B cell (primary cell): Measurements from ENCODE around the gene FEM1C. TPM values are rescaled to one million over a fixed set of nuclear protein-coding genes. Genes with fewer than 3 reads are reported as not detected.

Experiments
- ATAC-seq: fragments of 200-7000 bp; cut with Tn5 transposase; one replicate; pipeline ENCODE4 v1.10.0; 2021; ENCODE audit warnings: low read depth, mild to moderate bottlenecking, moderate number of reproducible peaks, moderate library complexity
- CTCF ChIA-PET: fragments of 350-600 bp; sonication (Branson Sonifier 250); formaldehyde crosslinking; loops from one replicate; lab custom pipeline; 2021; ENCODE audit warnings: antibody characterized with exemption, inconsistent platforms; lab: Charles Lee
- POLR2A ChIA-PET: fragments of 350-600 bp; sonication (Branson Sonifier 250); formaldehyde crosslinking; loops from one replicate; lab custom pipeline; 2021; ENCODE audit warnings: antibody characterized with exemption; lab: Charles Lee
- DNase-seq: peaks from one replicate; pipeline ENCODE4 v3.0.0; 2013
- H2AFZ ChIP-seq: 2 replicates; pipeline ENCODE4 v1.6.1; 2012; ENCODE audit warnings: mild to moderate bottlenecking, low read depth, low read length; ENCODE audit not compliant: insufficient read depth, poor library complexity, severe bottlenecking
- H3K27ac ChIP-seq, 2 donors: 1 replicate in 1 of 2; 2 replicates in 1 of 2; pipeline ENCODE4 v1.5.1; 2012 to 2013; ENCODE audit warnings: low read length in 2 of 2, mild to moderate bottlenecking in 2 of 2, moderate library complexity in 1 of 2
- H3K27me3 ChIP-seq, 4 experiments: fragments of 200-600 bp in 1 of 4; sonication (generic) in 1 of 4; replicated peaks in 1 of 4; 1 replicate in 2 of 4; 2 replicates in 2 of 4; pipeline versions ENCODE4 v1.6.1 to v1.7.0; 2013 to 2016; ENCODE audit warnings: low read length in 3 of 4, mild to moderate bottlenecking in 2 of 4, mixed read lengths in 1 of 4, moderate library complexity in 1 of 4; ENCODE audit not compliant: insufficient read depth in 4 of 4, control insufficient read depth in 3 of 4; ENCODE audit errors: control extremely low read depth in 1 of 4
- H3K36me3 ChIP-seq, 2 experiments: replicated peaks in 1 of 2; 1 replicate in 1 of 2; 2 replicates in 1 of 2; pipeline versions ENCODE4 v1.6.1 to v1.7.1; 2013; ENCODE audit warnings: low read length in 1 of 2; ENCODE audit not compliant: insufficient read depth in 2 of 2, control insufficient read depth in 1 of 2; ENCODE audit errors: control extremely low read depth in 1 of 2, extremely low read depth in 1 of 2
- H3K4me1 ChIP-seq, 2 donors: fragments of 200-600 bp in 1 of 2; sonication (generic) in 1 of 2; 1 replicate in 1 of 2; 2 replicates in 1 of 2; pipeline versions ENCODE4 v1.5.1 to v1.6.1; 2013 to 2017; ENCODE audit warnings: low read length in 2 of 2; ENCODE audit not compliant: control insufficient read depth in 2 of 2, insufficient read depth in 2 of 2
- H3K4me2 ChIP-seq: replicated peaks from 2 replicates; pipeline ENCODE3; 2012; ENCODE audit warnings: mild to moderate bottlenecking, low read depth, low read length; ENCODE audit not compliant: poor library complexity, severe bottlenecking
- H3K4me3 ChIP-seq, 5 experiments: fragments of 200-600 bp in 1 of 5; sonication (generic) in 1 of 5; 1 replicate in 3 of 5; 2 replicates in 2 of 5; pipeline versions ENCODE4 v1.5.1 to v1.7.0; 2011 to 2016; ENCODE audit warnings: low read length in 4 of 5, mild to moderate bottlenecking in 4 of 5, low read depth in 2 of 5, control low read depth in 1 of 5, moderate library complexity in 1 of 5; ENCODE audit not compliant: insufficient read depth in 1 of 5; ENCODE audit errors: control extremely low read depth in 1 of 5, extremely low read depth in 1 of 5
- H3K79me2 ChIP-seq: fragments of 200-600 bp; sonication (generic); one replicate; pipeline ENCODE4 v1.6.0; 2016; ENCODE audit warnings: low read length; ENCODE audit not compliant: control insufficient read depth, insufficient read depth
- H3K9ac ChIP-seq: fragments of 200-600 bp; sonication (generic); 2 replicates; pipeline ENCODE4 v1.6.1; 2017; ENCODE audit warnings: mild to moderate bottlenecking, low read length, moderate library complexity
- H3K9me3 ChIP-seq, 3 donors: one replicate each; pipeline versions ENCODE4 v1.6.1 to v1.7.1; 2013; ENCODE audit warnings: low read length in 2 of 3; ENCODE audit not compliant: control insufficient read depth in 2 of 3, insufficient read depth in 1 of 3; ENCODE audit errors: control extremely low read depth in 1 of 3
- H4K20me1 ChIP-seq: 2 replicates; pipeline ENCODE4 v1.6.0; 2012; ENCODE audit warnings: mild to moderate bottlenecking, low read length; ENCODE audit not compliant: insufficient read depth, control insufficient read depth, poor library complexity, severe bottlenecking
- H3K27ac Mint-ChIP-seq: one replicate; pipeline ENCODE4 v1.8.0; 2021; ENCODE audit warnings: mixed read lengths
- H3K27me3 Mint-ChIP-seq: one replicate; pipeline ENCODE4 v1.8.0; 2021; ENCODE audit warnings: mixed read lengths
- H3K4me1 Mint-ChIP-seq: one replicate; pipeline ENCODE4 v1.8.0; 2021; ENCODE audit warnings: mixed read lengths
- H3K4me3 Mint-ChIP-seq: one replicate; pipeline ENCODE4 v1.8.0; 2021; ENCODE audit warnings: mixed read lengths
- H3K9me3 Mint-ChIP-seq: one replicate; pipeline ENCODE4 v1.8.0; 2022; ENCODE audit warnings: mixed read lengths; ENCODE audit not compliant: insufficient read depth
- EZH2 ChIP-seq: IDR thresholded peaks from 2 replicates; pipeline ENCODE4 v1.6.1; 2012; ENCODE audit warnings: borderline replicate concordance, low read depth, mild to moderate bottlenecking, moderate library complexity, low read length; ENCODE audit not compliant: insufficient read depth, poor library complexity, severe bottlenecking
- WGBS: methylation state at CpG from one replicate; pipeline ENCODE4 v1.1.5; 2013; ENCODE audit warnings: missing lambda C conversion rate; ENCODE audit not compliant: insufficient coverage; 5-methylcytosine and 5-hydroxymethylcytosine counted together
- intact Hi-C: fragments of 100-400 bp; cut with micrococcal nuclease; formaldehyde crosslinking; loops from one replicate; pipeline ENCODE4 v1.10.0; 2022
- polyA plus RNA-seq: library from polyadenylated mRNA; depleted of rRNA; stranded (reverse); fragments of >200 nt; gene quantifications from 2 replicates; pipeline ENCODE4 v1.2.3, GENCODE V29; 2012
- total RNA-seq, 2 donors: library from RNA; stranded (reverse); fragments of 120-200 nt in 1 of 2; gene quantifications; 1 replicate in 1 of 2; 2 replicates in 1 of 2; pipeline versions ENCODE4 v1.2.3 to v1.2.4, GENCODE V29; 2013 to 2022
- TF ChIP-seq, protein P1 (sequence below): fragments of 200-600 bp; IDR thresholded peaks from one replicate; pipeline ENCODE4 v1.8.0; 2022; ENCODE audit warnings: antibody characterized with exemption, mild to moderate bottlenecking

Gene FEM1C
- total and polyA plus RNA-seq, 2 donors (not counting 1 experiment from before 2014, with no cell fraction given): 14.9 to 18.7 TPM

- WGBS: 100% methylated on average over 1 of the region's 2 CpGs
- ChIA-PET CTCF (interaction anchor here (1.0 to 5.4 kb wide), 3 partner anchors 9 to 272 kb away, joined by 5 to 46 read pairs (median 9); no protein-coding TSS in a partner anchor), POLR2A (no interaction called here)
- Histone ChIP-seq H3K9me3 (no peaks in the 10 kb centered on the region), H3K27ac (no peak overlapping the region), H3K9ac (no peak overlapping the region), H4K20me1 (peaks cover 8% of the 10 kb centered on the region), H3K4me3 (no peak overlapping the region), H3K4me1 (peaks cover 15 to 17% of the 10 kb centered on the region in 2 donors), H3K36me3 (no peaks in the 10 kb centered on the region), H2AFZ (no peak overlapping the region), H3K27me3 (no peaks in the 10 kb centered on the region), H3K79me2 (peaks cover 13% of the 10 kb centered on the region), H3K4me2 (no peak overlapping the region)
- intact Hi-C loops: no loop called here
- H3K9me3 Mint-ChIP-seq: peaks cover 2% of the 10 kb centered on the region
- H3K27me3 Mint-ChIP-seq: no peaks in the 10 kb centered on the region
- DNase-seq (no peak), ATAC-seq (no peak)
- no peak overlapping the region for H3K4me3 Mint-ChIP-seq
- no peak for TF ChIP-seq EZH2
- TF ChIP-seq, protein P1, sequence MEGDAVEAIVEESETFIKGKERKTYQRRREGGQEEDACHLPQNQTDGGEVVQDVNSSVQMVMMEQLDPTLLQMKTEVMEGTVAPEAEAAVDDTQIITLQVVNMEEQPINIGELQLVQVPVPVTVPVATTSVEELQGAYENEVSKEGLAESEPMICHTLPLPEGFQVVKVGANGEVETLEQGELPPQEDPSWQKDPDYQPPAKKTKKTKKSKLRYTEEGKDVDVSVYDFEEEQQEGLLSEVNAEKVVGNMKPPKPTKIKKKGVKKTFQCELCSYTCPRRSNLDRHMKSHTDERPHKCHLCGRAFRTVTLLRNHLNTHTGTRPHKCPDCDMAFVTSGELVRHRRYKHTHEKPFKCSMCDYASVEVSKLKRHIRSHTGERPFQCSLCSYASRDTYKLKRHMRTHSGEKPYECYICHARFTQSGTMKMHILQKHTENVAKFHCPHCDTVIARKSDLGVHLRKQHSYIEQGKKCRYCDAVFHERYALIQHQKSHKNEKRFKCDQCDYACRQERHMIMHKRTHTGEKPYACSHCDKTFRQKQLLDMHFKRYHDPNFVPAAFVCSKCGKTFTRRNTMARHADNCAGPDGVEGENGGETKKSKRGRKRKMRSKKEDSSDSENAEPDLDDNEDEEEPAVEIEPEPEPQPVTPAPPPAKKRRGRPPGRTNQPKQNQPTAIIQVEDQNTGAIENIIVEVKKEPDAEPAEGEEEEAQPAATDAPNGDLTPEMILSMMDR: no peak
- no peak overlapping the region for H3K27ac Mint-ChIP-seq
- H3K4me1 Mint-ChIP-seq: peaks cover 28% of the 10 kb centered on the region
Observed at GRCh38 chr5:115580941-115581340, 36.4 kb upstream of the FEM1C start.

DNA sequence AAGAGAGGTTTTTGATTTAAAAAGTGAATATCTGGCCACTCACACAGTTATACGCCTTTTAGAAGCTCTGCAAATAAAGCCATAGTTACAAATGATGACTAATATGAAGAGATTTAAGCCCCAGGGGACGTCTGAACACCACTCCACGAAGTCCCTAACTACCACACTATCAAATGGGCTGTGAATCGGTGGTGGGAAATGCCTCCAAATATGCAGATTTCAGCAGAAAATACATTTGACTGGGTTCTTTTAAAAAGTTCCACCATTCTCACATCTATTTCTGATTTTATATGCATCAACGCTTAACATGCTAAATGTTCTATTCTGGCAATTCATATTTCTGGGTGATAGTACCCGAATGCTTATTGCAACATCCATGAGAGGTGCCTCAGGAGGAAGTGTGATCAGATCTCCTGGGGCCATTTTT is 35.2 kb upstream of the FEM1C start:
- H3K36me3 ChIP-seq: no peaks in the 10 kb centered on the region
- H3K27me3 ChIP-seq: no peaks in the 10 kb centered on the region
- Mint-ChIP-seq H3K9me3 (peaks cover 2% of the 10 kb centered on the region), H3K4me3 (peak overlapping the region; percentile 32), H3K27me3 (no peaks in the 10 kb centered on the region), H3K27ac (peak overlapping the region; percentile 58), H3K4me1 (peaks cover 33% of the 10 kb centered on the region)
- peaks cover 15 to 17% of the 10 kb centered on the region in 2 donors for H3K4me1 ChIP-seq
- H3K4me2 ChIP-seq: peak overlapping the region; percentile 3
- TF ChIP-seq EZH2: no peak
- TF ChIP-seq, protein P1: no peak
- 0% methylated on average over 1 of the region's 6 CpGs for WGBS
- H3K4me3 ChIP-seq: no peak overlapping the region
- H3K79me2 ChIP-seq: peaks cover 8% of the 10 kb centered on the region
- DNase-seq (peak; percentile 24), ATAC-seq (peak; percentile 74)
- ChIA-PET POLR2A (no interaction called here), CTCF (interaction anchor here (13.9 kb wide), 1 partner anchor 271 kb away, joined by 327 read pairs; no protein-coding TSS in a partner anchor)
- peaks cover 4% of the 10 kb centered on the region for H4K20me1 ChIP-seq
- no peaks in the 10 kb centered on the region for H3K9me3 ChIP-seq
- no peak overlapping the region for H2AFZ ChIP-seq
- intact Hi-C loops: loop anchor here (2.0 kb wide), 1 partner anchor 19 kb away; no protein-coding TSS in a partner anchor
- no peak overlapping the region for H3K27ac ChIP-seq
- H3K9ac ChIP-seq: no peak overlapping the region
